Fibroblast of lung (primary cell): ENCODE measurements around the gene SMIM12. TPM values are rescaled to one million over a fixed set of nuclear protein-coding genes. Genes with fewer than 3 reads are reported as not detected.

ENCODE experiments used
- DNase-seq, 2 donors: peaks; one replicate each; pipeline versions ENCODE4 v3.0.0 to v3.0.0-alpha.2; 2010; ENCODE audit warnings: low read depth in 2 of 2
- H2AFZ ChIP-seq: 2 replicates; pipeline ENCODE4 v1.5.1; 2012; ENCODE audit warnings: low read length, control low read depth, inconsistent platforms
- H3K27ac ChIP-seq: 2 replicates; pipeline ENCODE4 v1.5.1; 2011; ENCODE audit warnings: low read length, control low read depth; ENCODE audit not compliant: insufficient read depth
- H3K27me3 ChIP-seq: 2 replicates; pipeline ENCODE4 v1.5.1; 2011; ENCODE audit warnings: mild to moderate bottlenecking, low read length; ENCODE audit not compliant: control insufficient read depth, insufficient read depth
- H3K36me3 ChIP-seq: 2 replicates; pipeline ENCODE4 v1.5.1; 2011; ENCODE audit warnings: low read length; ENCODE audit not compliant: control insufficient read depth, insufficient read depth
- H3K4me1 ChIP-seq: 2 replicates; pipeline ENCODE4 v1.5.1; 2011; ENCODE audit warnings: low read length; ENCODE audit not compliant: control insufficient read depth, insufficient read depth; ENCODE audit errors: extremely low read depth
- H3K4me2 ChIP-seq: 2 replicates; pipeline ENCODE4 v1.5.1; 2011; ENCODE audit warnings: low read length, control low read depth; ENCODE audit not compliant: insufficient read depth; ENCODE audit errors: extremely low read depth
- H3K4me3 ChIP-seq, 4 experiments: fragments of 200-600 bp in 1 of 4; sonication (generic) in 1 of 4; replicated peaks in 1 of 4; 2 replicates each; pipeline ENCODE4 v1.5.1; 2011 to 2016; ENCODE audit warnings: low read length in 4 of 4, low read depth in 3 of 4, mild to moderate bottlenecking in 3 of 4, control low read depth in 2 of 4, inconsistent platforms in 1 of 4, mixed read lengths in 1 of 4; ENCODE audit not compliant: insufficient read depth in 1 of 4; ENCODE audit errors: control extremely low read depth in 1 of 4
- H3K79me2 ChIP-seq: 2 replicates; pipeline ENCODE4 v1.5.1; 2012; ENCODE audit warnings: mild to moderate bottlenecking, low read length, inconsistent platforms; ENCODE audit not compliant: control insufficient read depth, insufficient read depth
- H3K9ac ChIP-seq: 2 replicates; pipeline ENCODE4 v1.5.1; 2011; ENCODE audit warnings: mild to moderate bottlenecking, low read length, control low read depth; ENCODE audit not compliant: insufficient read depth
- H3K9me3 ChIP-seq: 2 replicates; pipeline ENCODE4 v1.5.1; 2012; ENCODE audit warnings: low read depth, low read length; ENCODE audit not compliant: control insufficient read depth, insufficient read depth
- H4K20me1 ChIP-seq: 2 replicates; pipeline ENCODE4 v1.5.1; 2011; ENCODE audit warnings: low read length; ENCODE audit not compliant: control insufficient read depth, insufficient read depth; ENCODE audit errors: extremely low read depth
- EZH2 ChIP-seq: IDR thresholded peaks from 2 replicates; pipeline ENCODE4 v1.5.1; 2012; ENCODE audit warnings: low read length, control low read depth, mild to moderate bottlenecking; ENCODE audit errors: missing control alignments
- polyA plus RNA-seq, 2 donors: library from polyadenylated mRNA; depleted of rRNA in 1 of 2; stranded (reverse) in 1 of 2; unstranded in 1 of 2; fragments of >200 nt; gene quantifications; 2 replicates each; pipeline ENCODE4 v1.2.1, GENCODE V29; 2011 to 2012; ENCODE audit warnings: missing spikeins in 1 of 2
- total RNA-seq: library from RNA; depleted of rRNA; stranded (reverse); fragments of >200 nt; gene quantifications from 2 replicates; pipeline ENCODE4 v1.2.1, GENCODE V29; 2014
- TF ChIP-seq, protein P1 (sequence below), 2 donors: IDR thresholded peaks in 1 of 2; conservative IDR thresholded peaks in 1 of 2; 1 replicate in 1 of 2; 2 replicates in 1 of 2; pipeline ENCODE4 v1.5.1; 2011 to 2012; ENCODE audit warnings: low read length in 2 of 2, control low read depth in 1 of 2, inconsistent platforms in 1 of 2, low read depth in 1 of 2, mild to moderate bottlenecking in 1 of 2

The SMIM12 gene
- total and polyA plus RNA-seq, 2 donors (not counting 1 experiment from before 2014, with no cell fraction given): 18.2 to 59.7 TPM

DNA sequence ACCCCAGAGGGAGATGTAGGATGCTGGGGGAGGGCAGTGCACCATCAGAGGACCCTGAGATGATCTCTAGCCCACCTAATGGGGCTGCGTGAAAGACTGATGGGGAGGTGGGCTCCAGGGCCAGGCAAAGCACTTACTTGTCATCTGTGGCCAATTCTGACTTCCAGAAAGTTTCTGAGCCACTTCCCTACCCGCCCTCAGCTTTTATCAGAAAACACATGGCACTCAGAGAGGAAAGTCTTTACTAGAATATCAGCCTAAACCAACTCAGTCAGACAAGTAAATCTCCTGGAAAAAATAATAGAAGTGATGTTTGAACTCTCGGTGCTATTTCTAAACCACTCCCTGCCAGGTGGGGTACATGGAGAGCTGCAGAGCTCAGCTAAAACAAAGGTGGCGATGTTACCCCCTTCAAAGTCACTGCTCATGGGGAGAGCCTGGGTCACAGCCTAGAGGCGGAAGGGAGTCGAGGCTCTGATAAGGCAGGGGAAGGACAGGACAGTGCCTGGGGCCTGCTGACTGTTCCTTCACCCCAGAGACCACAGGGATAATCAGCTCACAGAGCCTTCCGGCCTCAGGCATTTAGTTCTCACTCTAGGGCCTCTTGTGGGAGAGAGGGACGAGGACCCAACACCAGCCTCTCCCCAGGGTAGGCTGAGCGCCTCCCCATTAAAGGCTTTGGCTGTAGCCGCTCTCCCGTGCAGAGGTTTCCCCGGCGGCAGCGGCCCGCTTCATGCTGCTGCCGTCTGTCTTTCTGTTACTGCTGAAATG, 14.2 kb downstream of the SMIM12 start:
- Histone ChIP-seq H4K20me1 (peaks cover 1% of the 10 kb centered on the region), H3K4me1 (no peaks in the 10 kb centered on the region), H3K27ac (no peak overlapping the region), H2AFZ (no peak overlapping the region), H3K9ac (no peak overlapping the region), H3K9me3 (no peaks in the 10 kb centered on the region), H3K79me2 (no peaks in the 10 kb centered on the region), H3K27me3 (no peaks in the 10 kb centered on the region), H3K4me3 (no peak overlapping the region), H3K36me3 (no peaks in the 10 kb centered on the region), H3K4me2 (no peak overlapping the region)
- no peak for TF ChIP-seq EZH2
- DNase-seq: no peak

DNA sequence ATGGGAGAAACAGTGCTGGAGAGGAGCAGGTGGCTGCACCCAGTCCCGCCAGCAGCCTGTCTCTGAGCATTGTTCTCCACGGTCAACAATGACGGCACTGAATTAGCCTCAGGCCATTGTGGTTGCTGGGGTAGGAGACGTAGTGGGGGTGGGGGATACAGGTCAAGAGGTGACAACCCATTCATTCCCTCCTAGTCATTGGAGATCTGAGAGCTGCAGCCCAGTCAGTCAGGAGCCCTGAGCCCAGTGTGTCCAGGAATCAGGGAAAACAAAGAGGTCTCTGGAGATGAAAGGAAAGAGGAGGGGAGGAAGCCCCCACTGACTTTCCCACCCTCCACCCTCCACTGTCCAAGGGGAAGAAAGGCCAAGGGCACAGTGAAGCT, 15.3 kb downstream of the SMIM12 start:
- Histone ChIP-seq H3K4me2 (no peak overlapping the region), H3K36me3 (no peaks in the 10 kb centered on the region), H4K20me1 (peaks cover 1% of the 10 kb centered on the region), H3K4me1 (no peaks in the 10 kb centered on the region), H3K27me3 (no peaks in the 10 kb centered on the region), H3K27ac (no peak overlapping the region), H3K79me2 (no peaks in the 10 kb centered on the region), H2AFZ (no peak overlapping the region), H3K9ac (no peak overlapping the region), H3K9me3 (no peaks in the 10 kb centered on the region), H3K4me3 (no peak overlapping the region)
- no peak for DNase-seq
- TF ChIP-seq EZH2: no peak
- TF ChIP-seq, protein P1, sequence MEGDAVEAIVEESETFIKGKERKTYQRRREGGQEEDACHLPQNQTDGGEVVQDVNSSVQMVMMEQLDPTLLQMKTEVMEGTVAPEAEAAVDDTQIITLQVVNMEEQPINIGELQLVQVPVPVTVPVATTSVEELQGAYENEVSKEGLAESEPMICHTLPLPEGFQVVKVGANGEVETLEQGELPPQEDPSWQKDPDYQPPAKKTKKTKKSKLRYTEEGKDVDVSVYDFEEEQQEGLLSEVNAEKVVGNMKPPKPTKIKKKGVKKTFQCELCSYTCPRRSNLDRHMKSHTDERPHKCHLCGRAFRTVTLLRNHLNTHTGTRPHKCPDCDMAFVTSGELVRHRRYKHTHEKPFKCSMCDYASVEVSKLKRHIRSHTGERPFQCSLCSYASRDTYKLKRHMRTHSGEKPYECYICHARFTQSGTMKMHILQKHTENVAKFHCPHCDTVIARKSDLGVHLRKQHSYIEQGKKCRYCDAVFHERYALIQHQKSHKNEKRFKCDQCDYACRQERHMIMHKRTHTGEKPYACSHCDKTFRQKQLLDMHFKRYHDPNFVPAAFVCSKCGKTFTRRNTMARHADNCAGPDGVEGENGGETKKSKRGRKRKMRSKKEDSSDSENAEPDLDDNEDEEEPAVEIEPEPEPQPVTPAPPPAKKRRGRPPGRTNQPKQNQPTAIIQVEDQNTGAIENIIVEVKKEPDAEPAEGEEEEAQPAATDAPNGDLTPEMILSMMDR (conservative IDR thresholded peaks at IDR 0.05 in 1 of 2, IDR thresholded peaks at IDR 0.05 in 1 of 2; ENCODE audit: low read depth in 1 of 2, low read length in 2 of 2): no peak

DNA sequence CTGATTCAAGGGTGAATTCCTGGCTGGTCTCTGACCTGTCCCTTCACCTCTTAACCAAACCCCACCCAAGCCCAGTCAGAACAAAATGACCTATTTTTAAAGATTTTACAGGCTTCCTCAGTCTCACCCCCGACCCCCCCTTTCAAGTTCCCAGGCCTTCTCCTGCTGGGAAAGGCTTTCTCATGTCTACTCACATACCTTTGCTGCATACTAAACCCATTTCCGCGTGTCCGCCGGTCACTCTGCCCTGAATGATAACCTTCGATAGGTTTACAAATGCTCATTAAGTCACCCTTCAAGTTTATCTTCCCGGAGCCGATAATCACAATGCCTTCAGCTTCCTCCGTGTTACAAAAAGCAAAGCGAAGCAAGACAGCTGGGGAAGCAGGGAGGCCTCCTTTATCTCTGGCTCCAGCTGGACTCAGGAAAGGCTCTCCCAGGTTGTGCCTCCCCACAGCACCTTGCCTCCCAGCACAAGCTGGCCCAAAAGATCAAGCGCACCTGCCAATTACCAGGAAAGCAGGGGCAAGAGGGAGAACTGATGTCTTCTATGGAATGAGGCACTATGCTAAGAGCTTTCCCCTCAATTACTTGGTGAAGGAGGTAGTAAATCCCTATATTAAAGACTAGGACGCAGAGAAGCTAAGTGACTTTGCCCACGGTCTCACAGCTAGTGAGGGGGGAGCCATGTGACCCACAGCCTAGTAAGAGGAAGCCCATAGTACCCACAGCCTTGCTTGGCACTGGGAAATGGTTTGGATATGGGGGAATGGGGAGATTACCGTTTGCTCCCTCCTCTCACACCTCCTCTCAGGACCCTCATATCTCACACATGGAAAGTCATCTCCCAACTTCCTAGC, 15.9 kb downstream of the SMIM12 start:
- Histone ChIP-seq H3K4me3 (no peak overlapping the region), H3K36me3 (no peaks in the 10 kb centered on the region), H3K27me3 (no peaks in the 10 kb centered on the region), H3K4me2 (no peak overlapping the region), H4K20me1 (peaks cover 1% of the 10 kb centered on the region), H3K27ac (no peak overlapping the region), H3K9ac (no peak overlapping the region), H3K4me1 (no peaks in the 10 kb centered on the region), H3K79me2 (no peaks in the 10 kb centered on the region), H3K9me3 (no peaks in the 10 kb centered on the region), H2AFZ (no peak overlapping the region)
- no peak for DNase-seq
- TF ChIP-seq, protein P1 (conservative IDR thresholded peaks at IDR 0.05 in 1 of 2, IDR thresholded peaks at IDR 0.05 in 1 of 2; ENCODE audit: low read depth in 1 of 2, low read length in 2 of 2): no peak
- no peak for TF ChIP-seq EZH2
